Kidney (tissue), 14 donors: ENCODE results near the gene CBFA2T3. TPM values are rescaled to one million over a fixed set of nuclear protein-coding genes. Genes with fewer than 3 reads are reported as not detected.

Experiments
- DNase-seq, 5 donors: peaks; one replicate each; pipeline ENCODE4 v3.0.0-alpha.2; 2013 to 2020
- FAIRE-seq: peaks from 2 replicates; lab custom pipeline; 2012; peaks lifted over from hg19 to GRCh38; lab: Jason Lieb, UNC
- H3K27ac ChIP-seq, 2 donors: one replicate each; pipeline ENCODE4 v1.7.0; 2013; ENCODE audit warnings: low read depth in 2 of 2, low read length in 2 of 2, inconsistent platforms in 1 of 2
- H3K27me3 ChIP-seq: one replicate; pipeline ENCODE4 v1.7.1; 2013; ENCODE audit warnings: low read length, inconsistent platforms; ENCODE audit not compliant: control insufficient read depth, insufficient read depth
- H3K36me3 ChIP-seq, 3 donors: one replicate each; pipeline versions ENCODE4 v1.7.0 to v1.7.1; 2013; ENCODE audit warnings: low read length in 3 of 3, control low read depth in 1 of 3, inconsistent platforms in 1 of 3; ENCODE audit not compliant: insufficient read depth in 3 of 3, control insufficient read depth in 2 of 3
- H3K4me1 ChIP-seq, 3 donors: one replicate each; pipeline versions ENCODE4 v1.7.0 to v1.7.1; 2013; ENCODE audit warnings: low read length in 3 of 3, inconsistent platforms in 1 of 3, low read depth in 1 of 3; ENCODE audit not compliant: control insufficient read depth in 2 of 3, insufficient read depth in 2 of 3
- H3K4me3 ChIP-seq, 3 donors: one replicate each; pipeline versions ENCODE4 v1.7.0 to v1.8.1; 2013; ENCODE audit warnings: low read length in 3 of 3, control low read depth in 1 of 3, inconsistent platforms in 1 of 3
- H3K9ac ChIP-seq, 3 donors: one replicate each; pipeline versions ENCODE4 v1.7.0 to v1.7.1; 2013; ENCODE audit warnings: low read length in 3 of 3, control low read depth in 1 of 3, inconsistent platforms in 1 of 3
- H3K9me3 ChIP-seq, 3 donors: one replicate each; pipeline versions ENCODE4 v1.7.0 to v1.7.1; 2013; ENCODE audit warnings: low read length in 3 of 3, control low read depth in 1 of 3, inconsistent platforms in 1 of 3; ENCODE audit not compliant: control insufficient read depth in 2 of 3, insufficient read depth in 1 of 3
- CTCF ChIP-seq: IDR thresholded peaks from 3 replicates; pipeline ENCODE4 v1.5.1; 2012; ENCODE audit warnings: mild to moderate bottlenecking, moderate library complexity, borderline replicate concordance; ENCODE audit not compliant: insufficient read depth; ENCODE audit errors: extremely low read depth
- intact Hi-C: fragments of 100-400 bp; cut with DNase I; formaldehyde crosslinking; loops from one replicate; pipeline ENCODE4 v1.11.1; 2022
- polyA plus RNA-seq: library from polyadenylated mRNA; stranded (reverse); fragments of 350-450 nt; fragmentation: Illumina TruSeq; extraction: RNeasy Lipid Tissue Mini Kit (QIAGEN cat#74804); gene quantifications from one replicate; pipeline ENCODE4 v1.2.3, GENCODE V29; 2014; ENCODE audit warnings: low read depth, low replicate concordance; ENCODE audit not compliant: insufficient read depth
- total RNA-seq: library from RNA; stranded (reverse); fragmentation: NEBNext Ultra II Directional; extraction: Animal tissue kit (Norgen Biotek cat#: 25700); gene quantifications from one replicate; pipeline ENCODE4 v1.2.1, GENCODE V29; 2021
- donor health status: control.
- donor health status: control.
- donor health status: control.
- donor health status: control.
- donor health status: control.
- donor health status: DM: yes; HTN: yes; CAD: no.
- donor health status: Normal renal cell carcinoma (clear cell type).

The CBFA2T3 gene
- total and polyA plus RNA-seq, 2 donors from 2014 or later, result 0.75 to 8.0 TPM

- Histone ChIP-seq H3K36me3 (peaks cover 0 to 2% (median 0%) of the 10 kb centered on the region in 3 donors), H3K4me3 (no peak overlapping the region), H3K27me3 (no peaks in the 10 kb centered on the region), H3K9ac (no peak overlapping the region), H3K27ac (no peak overlapping the region), H3K9me3 (no peaks in the 10 kb centered on the region), H3K4me1 (no peaks in the 10 kb centered on the region)
- intact Hi-C loops, result no loop called here
- FAIRE-seq (no peak), DNase-seq (no peak)
- no peak for TF ChIP-seq CTCF
Observed at GRCh38 chr16:88826070-88826840, 150.8 kb downstream of the CBFA2T3 start.

GRCh38 chr16:88825146-88825545 lies 151.9 kb downstream of the CBFA2T3 start:
- H3K27me3 ChIP-seq, result no peaks in the 10 kb centered on the region
- FAIRE-seq (no peak), DNase-seq (no peak)
- no peak overlapping the region for H3K27ac ChIP-seq
- no peaks in the 10 kb centered on the region for H3K9me3 ChIP-seq
- no peak overlapping the region for H3K9ac ChIP-seq
- H3K4me1 ChIP-seq, result no peaks in the 10 kb centered on the region
- peaks cover 0 to 2% (median 0%) of the 10 kb centered on the region in 3 donors for H3K36me3 ChIP-seq
- H3K4me3 ChIP-seq, result no peak overlapping the region
- TF ChIP-seq CTCF, result no peak
- intact Hi-C loops, result no loop called here

Other genes with a start within 250 kb of the CBFA2T3 start
- gene PIEZO1, start 192.0 kb downstream of the CBFA2T3 start, total RNA-seq, result 124 TPM
- gene PIEZO1, start 192.0 kb downstream of the CBFA2T3 start, polyA plus RNA-seq, result 103 TPM
- 1.5 TPM for gene CDT1, start 173.4 kb downstream of the CBFA2T3 start, total RNA-seq
- gene CDT1, start 173.4 kb downstream of the CBFA2T3 start, polyA plus RNA-seq, result 0.56 TPM
- gene APRT, start 165.3 kb downstream of the CBFA2T3 start, total RNA-seq, result 105 TPM
- 204 TPM for gene APRT, start 165.3 kb downstream of the CBFA2T3 start, polyA plus RNA-seq
- 37.2 TPM for gene GALNS, start 120.3 kb downstream of the CBFA2T3 start, total RNA-seq
- gene GALNS, start 120.3 kb downstream of the CBFA2T3 start, polyA plus RNA-seq, result 15.8 TPM
- 48.3 TPM for gene TRAPPC2L, start 120.1 kb downstream of the CBFA2T3 start, total RNA-seq
- gene TRAPPC2L, start 120.1 kb downstream of the CBFA2T3 start, polyA plus RNA-seq, result 155 TPM
- gene PABPN1L, start 110.5 kb downstream of the CBFA2T3 start, total RNA-seq, result not detected
- gene PABPN1L, start 110.5 kb downstream of the CBFA2T3 start, polyA plus RNA-seq, result not detected
- 33.2 TPM for gene ACSF3, start 116.6 kb upstream of the CBFA2T3 start, total RNA-seq
- 39.0 TPM for gene ACSF3, start 116.6 kb upstream of the CBFA2T3 start, polyA plus RNA-seq
- 0.31 TPM for gene CDH15, start 194.5 kb upstream of the CBFA2T3 start, total RNA-seq
- 0.22 TPM for gene CDH15, start 194.5 kb upstream of the CBFA2T3 start, polyA plus RNA-seq
- gene SLC22A31, start 223.3 kb upstream of the CBFA2T3 start, total RNA-seq, result 1.8 TPM
- 0.47 TPM for gene SLC22A31, start 223.3 kb upstream of the CBFA2T3 start, polyA plus RNA-seq
- 12.7 TPM for gene ZNF778, start 240.5 kb upstream of the CBFA2T3 start, total RNA-seq
- gene ZNF778, start 240.5 kb upstream of the CBFA2T3 start, polyA plus RNA-seq, result 2.2 TPM